CD4-positive, alpha-beta T cell treated with Interleukin-17A for 4 hours (primary cell): ENCODE data around the gene XIRP2.

Source experiments
- DNase-seq: peaks from one replicate; pipeline ENCODE4 v3.0.0-alpha.2; 2020; ENCODE audit warnings: mixed read lengths

The XIRP2 gene

DNA sequence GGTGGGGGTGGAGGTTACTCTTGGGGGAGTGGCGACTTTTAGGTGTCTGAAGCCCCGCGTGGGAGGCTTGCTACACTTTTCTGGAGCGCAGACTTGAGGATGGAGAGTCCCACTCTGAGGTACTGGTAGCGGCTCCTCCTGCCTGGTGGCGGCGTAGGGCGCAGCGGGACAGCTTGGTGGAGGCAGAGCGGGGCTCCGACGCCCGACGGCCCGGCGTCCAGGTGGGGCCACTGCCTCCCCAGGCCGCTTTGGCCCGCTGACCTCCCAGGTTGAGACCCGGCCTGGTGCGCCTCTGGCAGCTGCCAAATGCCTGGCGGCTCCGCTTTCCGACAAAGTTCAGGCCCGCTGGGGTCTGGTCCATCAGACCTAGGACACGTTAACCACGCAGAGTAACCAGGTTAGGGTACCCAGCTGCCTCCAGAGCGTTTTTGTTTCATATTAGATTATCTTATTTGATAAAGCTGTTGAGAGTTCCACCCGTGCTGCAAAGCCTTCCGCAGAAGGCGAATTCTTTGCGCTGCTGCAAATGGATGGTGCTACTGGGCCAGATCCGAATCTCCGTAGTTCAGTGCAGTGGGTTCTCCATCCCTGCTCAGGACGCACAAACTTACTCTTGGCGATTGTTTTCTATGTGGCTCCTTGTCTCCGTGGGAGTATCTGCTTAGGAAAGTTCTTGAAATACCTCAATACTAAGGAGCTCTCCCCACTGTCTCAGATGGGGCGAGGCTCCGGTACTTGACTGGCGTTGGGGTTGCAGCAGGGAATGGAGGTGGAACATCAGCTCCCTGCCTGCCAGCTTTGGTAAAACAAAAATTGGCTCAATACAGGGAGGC is 405.9 kb downstream of the XIRP2 start:
- no peak for DNase-seq

DNA sequence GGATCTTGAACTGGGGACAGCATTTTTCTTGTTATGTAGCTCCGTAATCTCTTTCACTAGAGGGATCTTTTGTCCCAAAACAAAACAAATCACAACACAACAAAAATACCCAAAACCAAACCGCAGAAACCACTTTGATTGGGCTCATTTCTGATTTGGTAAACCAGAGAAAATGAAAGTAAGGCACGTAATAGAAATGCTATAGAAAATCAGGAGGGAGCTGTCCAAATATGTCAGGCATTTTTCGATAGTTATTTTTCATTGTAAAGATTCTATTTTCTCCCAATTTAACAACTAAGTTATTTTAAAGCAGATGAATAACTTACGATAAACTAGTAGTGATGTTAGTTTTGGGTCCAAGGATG is 406.5 kb downstream of the XIRP2 start:
- no peak for DNase-seq

- DNase-seq, result no peak
Observed at GRCh38 chr2:167297292-167297691, 409.0 kb downstream of the XIRP2 start.

GRCh38 chr2:167298017-167298416 is 409.7 kb downstream of the XIRP2 start:
- DNase-seq, result no peak
